GM19193 (cell line): ENCODE results near the gene UTS2B.

Experiments used
- POLR2A ChIP-seq: IDR thresholded peaks from 4 replicates; pipeline ENCODE4 v1.6.1; 2011; ENCODE audit not compliant: insufficient read depth, insufficient read length; ENCODE audit errors: extremely low read depth

Gene UTS2B

GRCh38 chr3:191255156-191255555 is 75.2 kb downstream of the UTS2B start:
- TF ChIP-seq POLR2A: no peak

- no peak for TF ChIP-seq POLR2A
Measured at GRCh38 chr3:191254098-191254873, 76.0 kb downstream of the UTS2B start.

DNA sequence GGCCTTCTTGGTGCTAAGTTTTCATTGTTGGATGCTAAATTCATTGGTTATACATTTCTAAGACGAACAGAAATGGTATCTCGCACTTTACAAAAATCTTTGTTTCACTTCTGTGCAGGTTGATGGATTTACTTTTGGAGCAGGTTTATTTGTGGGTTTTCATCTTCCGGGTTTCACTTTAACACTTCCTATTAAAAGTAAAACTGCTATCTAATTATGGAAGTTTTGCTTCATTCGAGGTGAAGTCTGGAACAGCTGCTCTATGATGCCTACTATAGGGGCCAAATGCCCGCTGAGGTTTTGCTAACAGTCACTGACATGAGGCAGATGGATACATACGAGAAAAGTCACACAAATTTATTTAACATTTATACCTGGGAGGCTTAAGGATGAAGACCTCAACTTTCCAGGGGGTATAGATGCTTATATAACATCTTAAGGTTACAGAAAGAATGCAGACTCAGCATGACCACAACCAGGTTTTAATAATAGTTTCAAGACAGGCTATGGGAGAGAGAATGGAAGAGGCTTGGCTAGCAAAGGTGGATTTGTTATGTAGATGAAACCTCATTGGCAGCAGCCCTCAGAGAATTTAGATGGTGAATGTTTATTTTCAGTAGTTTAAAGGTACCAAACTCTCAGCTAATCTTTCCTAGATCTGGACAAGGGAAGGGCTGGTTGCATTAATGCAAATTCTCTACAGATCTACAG is 77.1 kb downstream of the UTS2B start:
- no peak for TF ChIP-seq POLR2A

DNA sequence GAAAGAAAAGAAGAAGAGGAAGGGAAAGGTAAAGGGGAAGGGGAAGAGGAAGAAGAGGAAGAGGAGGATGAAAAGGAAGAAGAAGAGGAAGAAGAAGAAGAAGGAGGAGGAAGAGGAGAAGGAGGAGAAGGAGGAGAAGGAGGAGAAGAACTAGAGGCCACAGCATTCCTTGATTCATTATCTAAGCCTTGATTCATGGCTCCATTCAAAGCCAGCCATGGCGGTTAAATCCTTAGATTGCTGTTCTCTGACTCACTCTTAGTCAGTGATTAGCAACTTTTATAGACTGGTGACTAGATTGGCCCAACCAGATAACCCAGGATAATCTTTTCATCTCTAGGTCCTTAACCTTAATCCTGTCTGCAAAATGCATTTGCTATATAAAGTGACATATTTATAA is 83.7 kb downstream of the UTS2B start:
- TF ChIP-seq POLR2A: no peak

- no peak for TF ChIP-seq POLR2A
Measured at GRCh38 chr3:191244242-191244867, 86.0 kb downstream of the UTS2B start.

GRCh38 chr3:191240486-191240885 is 89.8 kb downstream of the UTS2B start:
- no peak for TF ChIP-seq POLR2A

DNA sequence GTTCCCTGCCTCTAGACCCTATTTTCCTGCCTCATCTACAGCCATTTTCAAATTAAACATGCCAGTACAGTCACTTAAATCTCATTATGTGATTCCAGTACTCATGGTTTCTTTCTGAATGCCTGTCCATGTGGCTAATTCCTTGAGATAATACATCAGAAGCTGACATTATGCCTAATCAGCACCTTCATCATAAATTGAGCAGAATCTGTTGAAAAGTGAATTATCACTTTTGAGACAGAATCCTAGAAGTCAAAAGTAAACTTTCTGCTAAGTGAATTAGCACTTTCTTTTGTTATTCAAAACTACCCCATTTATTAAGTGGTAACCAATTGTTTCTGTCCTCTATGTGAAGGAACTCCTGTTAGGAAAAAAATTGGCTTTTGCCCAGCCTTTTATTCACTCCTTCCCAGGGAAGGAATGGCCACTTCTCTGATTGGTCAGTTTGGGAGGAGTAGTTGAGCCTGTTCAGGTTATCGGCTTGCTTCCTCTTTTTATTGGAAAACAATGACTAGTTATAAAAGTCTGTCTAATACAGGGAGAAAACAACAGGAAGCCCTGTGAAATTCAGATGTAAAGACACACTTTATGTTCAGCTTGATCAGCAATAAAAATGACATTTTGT is 90.8 kb downstream of the UTS2B start:
- TF ChIP-seq POLR2A: no peak

DNA sequence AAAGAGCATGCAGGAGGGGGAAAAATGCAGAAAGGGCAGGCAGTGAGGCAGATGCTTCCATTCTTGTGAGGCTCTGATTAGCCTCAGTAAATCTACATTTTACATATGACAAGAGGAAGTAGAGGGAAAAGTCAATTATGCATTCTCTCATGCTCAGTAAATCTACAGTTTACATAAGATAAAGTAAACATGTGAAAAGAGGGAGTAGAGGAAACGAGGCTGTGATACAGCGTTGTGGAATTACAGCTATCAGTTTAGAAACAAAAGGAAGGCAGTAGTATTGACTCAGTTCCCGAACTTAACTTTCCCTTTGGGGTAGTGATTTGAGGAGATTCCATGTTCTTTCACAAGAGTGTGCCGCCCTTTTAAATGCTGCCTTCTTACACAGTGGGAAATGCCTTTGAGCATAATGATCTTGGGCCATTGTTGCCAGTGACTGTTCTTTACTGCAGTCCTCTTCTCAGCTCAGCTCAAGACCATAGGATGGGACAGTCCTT is 92.0 kb downstream of the UTS2B start:
- no peak for TF ChIP-seq POLR2A

DNA sequence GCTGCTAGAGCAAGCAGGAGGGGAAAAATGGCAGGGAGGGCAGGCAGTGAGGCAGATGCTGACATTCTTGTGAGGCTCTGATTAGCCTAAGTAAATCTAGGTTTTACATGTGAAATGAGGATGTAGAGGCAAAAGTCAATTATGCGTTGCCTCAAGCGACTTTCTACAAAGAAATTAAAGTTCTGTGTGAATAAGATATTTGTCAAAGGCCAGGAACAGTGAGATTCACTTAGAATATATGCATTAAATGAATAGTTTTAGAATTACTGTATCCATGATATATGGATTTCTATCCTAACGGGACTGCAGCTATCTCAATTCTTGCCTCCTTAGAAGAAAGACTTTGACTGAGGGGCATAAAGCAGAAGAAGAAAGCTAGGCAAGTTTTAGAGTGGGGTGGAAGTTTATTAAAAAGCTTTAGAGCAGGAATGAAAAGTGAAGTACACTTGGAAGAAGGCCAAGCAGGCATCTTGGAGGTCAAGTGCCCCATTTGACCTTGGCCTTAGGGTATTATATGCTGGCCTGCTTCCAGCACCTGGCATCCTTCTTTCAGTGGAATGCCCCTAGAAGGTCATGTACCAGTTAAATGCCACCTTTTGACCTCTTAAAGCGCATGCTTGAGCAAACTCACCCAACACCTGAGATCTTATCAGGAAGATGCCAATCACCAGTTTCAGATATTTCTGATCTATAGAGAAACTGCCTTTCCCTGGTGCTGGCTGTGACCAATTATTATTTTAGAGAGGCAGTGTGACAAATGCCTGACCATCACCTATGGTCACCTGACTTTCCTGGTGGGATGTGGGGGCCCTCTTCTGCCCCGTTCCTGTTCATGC is 93.1 kb downstream of the UTS2B start:
- no peak for TF ChIP-seq POLR2A

DNA sequence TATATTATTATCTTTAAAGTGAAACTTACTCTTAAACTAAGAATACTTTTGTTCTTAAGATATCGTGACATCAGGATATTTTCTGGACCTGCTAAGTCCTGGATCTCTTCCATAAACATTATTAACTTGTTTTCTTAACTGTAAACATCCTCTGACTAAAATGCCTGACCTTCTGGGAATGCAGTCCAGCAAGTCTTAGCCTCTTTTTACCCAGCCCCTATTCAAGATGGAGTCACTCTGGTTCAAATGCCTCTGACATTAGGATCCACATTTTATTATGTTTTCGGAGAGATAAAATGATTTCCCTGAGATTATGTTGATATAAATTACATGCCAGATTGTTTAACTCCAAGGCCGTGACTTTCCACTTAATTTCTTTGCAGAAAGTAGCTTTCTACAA is 93.7 kb downstream of the UTS2B start:
- TF ChIP-seq POLR2A: no peak

DNA sequence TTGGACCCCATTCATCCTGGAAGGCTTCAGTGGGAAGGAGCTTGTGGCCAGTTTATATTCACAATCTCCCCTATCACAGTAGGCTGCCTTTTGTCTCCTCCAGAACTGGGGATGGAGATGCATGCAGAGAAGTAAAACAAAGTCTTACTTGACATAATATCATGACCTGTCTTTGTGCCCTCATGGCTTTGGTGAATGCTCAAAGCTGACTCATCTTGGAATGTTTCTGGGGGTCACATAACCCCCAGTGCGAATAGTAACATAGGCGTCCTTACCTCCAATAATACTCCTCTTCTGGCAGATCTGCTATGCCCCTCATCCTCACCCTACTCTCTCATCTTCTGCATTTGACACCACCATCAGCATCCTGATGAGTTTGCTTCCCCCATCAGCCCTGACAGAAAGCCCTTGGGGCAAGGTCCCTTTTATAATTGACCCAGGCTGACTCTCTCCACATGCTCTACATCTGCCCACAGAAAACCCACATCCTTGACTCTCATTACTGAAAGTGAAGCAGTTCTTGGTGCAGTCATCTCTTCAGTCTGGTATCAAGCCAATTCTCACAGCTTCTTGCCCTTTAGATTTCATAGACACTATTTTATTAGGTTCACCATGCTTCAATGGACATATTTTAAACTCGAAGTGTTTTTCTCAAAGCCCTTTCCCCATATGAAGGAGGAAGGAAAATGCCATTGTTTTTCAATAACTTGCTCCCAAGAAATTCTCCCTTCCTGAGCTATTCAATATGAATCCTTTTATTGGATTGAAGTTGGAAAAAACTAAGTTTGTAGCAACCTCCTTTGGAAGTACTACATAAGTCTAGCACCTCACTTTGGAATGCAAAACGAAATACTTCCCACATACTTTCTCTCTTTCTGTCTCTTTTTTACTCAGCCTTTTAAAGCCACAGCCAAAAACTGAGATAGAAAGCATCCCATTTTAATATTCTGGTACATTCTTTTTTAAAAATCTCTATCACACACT is 94.7 kb downstream of the UTS2B start:
- no peak for TF ChIP-seq POLR2A

DNA sequence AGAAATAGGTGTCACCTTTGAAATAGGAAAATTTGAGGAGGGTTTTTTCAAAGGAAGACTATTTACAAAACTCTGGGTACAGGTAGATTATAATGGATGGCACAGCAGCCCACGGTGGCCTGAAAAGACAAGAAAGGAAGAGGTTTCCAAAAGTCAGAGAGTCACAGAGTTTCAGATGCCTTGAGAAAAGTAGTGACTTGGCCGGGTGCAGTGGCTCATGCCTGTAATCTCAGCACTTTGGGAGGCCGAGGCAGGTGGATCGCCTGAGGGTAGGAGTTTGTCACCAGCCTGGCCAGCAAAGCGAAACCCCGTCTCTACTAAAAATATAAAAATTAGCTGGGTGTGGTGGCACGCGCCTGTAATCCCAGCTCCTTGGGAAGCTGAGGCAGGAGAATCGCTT is 96.1 kb downstream of the UTS2B start:
- TF ChIP-seq POLR2A: no peak

GRCh38 chr3:191227541-191227940 is 102.8 kb downstream of the UTS2B start:
- TF ChIP-seq POLR2A: no peak

DNA sequence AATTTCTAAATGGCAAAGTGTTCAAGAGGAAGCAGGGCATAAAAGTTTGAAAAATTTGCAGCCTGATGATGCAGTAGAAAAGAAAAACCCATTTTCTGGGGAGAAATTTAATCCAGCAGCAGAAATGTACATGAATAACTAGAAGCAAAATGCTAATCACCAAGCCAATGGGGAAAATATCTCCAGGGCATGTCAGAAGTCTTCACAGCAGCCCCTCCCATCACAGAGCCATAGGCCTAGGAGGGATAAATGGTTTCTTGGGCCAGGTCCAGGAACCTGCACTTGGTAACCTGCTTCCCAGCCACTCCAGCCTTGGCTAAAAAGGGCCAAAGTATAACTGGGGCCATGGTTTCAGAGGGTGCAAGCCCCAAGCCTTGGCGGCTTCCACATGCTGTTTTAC is 108.7 kb downstream of the UTS2B start:
- no peak for TF ChIP-seq POLR2A

DNA sequence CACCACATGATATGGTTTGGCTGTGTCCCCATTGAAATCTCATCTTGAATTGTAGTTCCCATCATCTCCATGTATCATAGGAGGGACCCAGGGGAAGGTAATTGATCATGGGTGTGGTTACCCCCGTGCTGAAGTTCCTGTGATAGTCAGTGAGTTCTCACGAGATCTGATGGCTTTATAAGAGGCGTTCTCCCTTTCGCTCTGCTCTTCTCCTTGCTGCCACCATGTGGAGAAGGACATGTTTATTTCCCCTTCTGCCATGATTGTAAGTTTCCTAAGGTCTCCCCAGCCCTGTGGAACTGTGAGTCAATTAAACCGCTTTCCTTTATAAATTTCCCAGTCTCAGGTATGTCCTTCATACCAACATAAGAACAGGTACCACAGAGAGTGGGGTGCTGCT is 109.4 kb downstream of the UTS2B start:
- no peak for TF ChIP-seq POLR2A
